BJ (cell line): ENCODE results near the gene SLCO2B1. TPM values are rescaled to one million over a fixed set of nuclear protein-coding genes. Genes with fewer than 3 reads are reported as not detected.

ENCODE experiments used
- CTCF ChIA-PET: fragments of 350-600 bp; formaldehyde crosslinking; extraction: SDS; loops from one replicate; lab custom pipeline; 2021; ENCODE audit warnings: antibody characterized with exemption, inconsistent platforms; lab: Yijun Ruan, JAX
- POLR2A ChIA-PET: fragments of 300-600 bp; sonication (Branson Sonifier 250); formaldehyde crosslinking; extraction: SDS; loops from one replicate; lab custom pipeline; 2021; ENCODE audit warnings: antibody characterized with exemption; lab: Charles Lee
- DNase-seq: peaks from one replicate; pipeline ENCODE4 v3.0.0-alpha.2; 2011; ENCODE audit warnings: low read depth
- H3K27me3 ChIP-seq: 2 replicates; pipeline ENCODE4 v1.6.0; 2011; ENCODE audit warnings: low read length; ENCODE audit not compliant: control insufficient read depth, insufficient read depth
- H3K36me3 ChIP-seq: 2 replicates; pipeline ENCODE4 v1.5.1; 2011; ENCODE audit warnings: low read length; ENCODE audit not compliant: control insufficient read depth, insufficient read depth
- H3K4me3 ChIP-seq: 2 replicates; pipeline ENCODE4 v1.5.1; 2011; ENCODE audit warnings: low read depth, mild to moderate bottlenecking, control low read depth, low read length
- CTCF ChIP-seq: IDR thresholded peaks from 2 replicates; pipeline ENCODE4 v1.5.1; 2011; ENCODE audit warnings: low read depth, mild to moderate bottlenecking, control low read depth, inconsistent platforms, low read length, moderate library complexity; ENCODE audit not compliant: insufficient read depth
- polyA plus RNA-seq: library from polyadenylated mRNA; depleted of rRNA; stranded (reverse); fragments of >200 nt; gene quantifications from 2 replicates; pipeline ENCODE4 v1.2.3, GENCODE V29; 2011

Gene SLCO2B1
- polyA plus RNA-seq, 1 experiment = not detected

GRCh38 chr11:75219869-75220268 lies 69.0 kb downstream of the SLCO2B1 start:
- Histone ChIP-seq H3K4me3 (no peak overlapping the region), H3K27me3 (peaks cover 4% of the 10 kb centered on the region; the same call in 1 of the 2 replicates), H3K36me3 (no peaks in the 10 kb centered on the region)
- DNase-seq = no peak
- ChIA-PET CTCF (interaction anchor here (1.0 to 3.3 kb wide), 3 partner anchors 15 to 79 kb away, joined by 3 to 9 read pairs (median 7); no protein-coding TSS in a partner anchor), POLR2A (no interaction called here)
- TF ChIP-seq CTCF = no peak

GRCh38 chr11:75223954-75224643 lies 73.2 kb downstream of the SLCO2B1 start:
- Histone ChIP-seq H3K27me3 (peaks cover 7% of the 10 kb centered on the region; the same call in 1 of the 2 replicates), H3K4me3 (no peak overlapping the region), H3K36me3 (no peaks in the 10 kb centered on the region)
- ChIA-PET POLR2A (no interaction called here), CTCF (interaction anchor here (2.9 kb wide), 1 partner anchor 18 kb away, joined by 8 read pairs; no protein-coding TSS in a partner anchor)
- DNase-seq = no peak
- TF ChIP-seq CTCF = no peak

GRCh38 chr11:75225794-75226193 lies 74.9 kb downstream of the SLCO2B1 start:
- ChIA-PET POLR2A (no interaction called here), CTCF (interaction anchor here (0.6 to 2.6 kb wide), 4 partner anchors 11 to 23 kb away, joined by 3 to 10 read pairs (median 3); no protein-coding TSS in a partner anchor)
- TF ChIP-seq CTCF = no peak
- no peak for DNase-seq
- Histone ChIP-seq H3K4me3 (no peak overlapping the region), H3K27me3 (peaks cover 9% of the 10 kb centered on the region; the same call in 1 of the 2 replicates), H3K36me3 (no peaks in the 10 kb centered on the region)

GRCh38 chr11:75229466-75229865 lies 78.6 kb downstream of the SLCO2B1 start:
- Histone ChIP-seq H3K4me3 (no peak overlapping the region), H3K36me3 (no peaks in the 10 kb centered on the region), H3K27me3 (peaks cover 7% of the 10 kb centered on the region; the same call in 1 of the 2 replicates)
- ChIA-PET POLR2A (no interaction called here), CTCF (interaction anchor here (1.9 to 4.5 kb wide), 2 partner anchors 12 to 24 kb away, joined by 6 to 27 read pairs; partner anchors contain the start of gene TPBGL)
- DNase-seq = no peak
- TF ChIP-seq CTCF = no peak

GRCh38 chr11:75230621-75231020 lies 79.7 kb downstream of the SLCO2B1 start:
- no peak for DNase-seq
- no peak for TF ChIP-seq CTCF
- Histone ChIP-seq H3K4me3 (no peak overlapping the region), H3K27me3 (peaks cover 3% of the 10 kb centered on the region; the same call in 1 of the 2 replicates), H3K36me3 (no peaks in the 10 kb centered on the region)
- POLR2A ChIA-PET = no interaction called here
- CTCF ChIA-PET = interaction anchor here (1.0 to 4.5 kb wide), 2 partner anchors 11 to 90 kb away, joined by 3 to 27 read pairs; partner anchors contain the start of gene TPBGL
